Cardiac muscle cell (in vitro differentiated cells and primary cell): ENCODE data around the gene ABCC8. TPM values are rescaled to one million over a fixed set of nuclear protein-coding genes. Genes with fewer than 3 reads are reported as not detected.

Source experiments
- DNase-seq, 2 donors: peaks; one replicate each; pipeline versions ENCODE4 v3.0.0 to v3.0.0-alpha.2; 2010 to 2017; ENCODE audit warnings: low read depth in 1 of 2, low spot score in 1 of 2
- H3K27ac ChIP-seq: fragments of 200-600 bp; sonication (generic); 2 replicates; pipeline ENCODE4 v1.5.1; 2016
- H3K27me3 ChIP-seq: fragments of 200-600 bp; sonication (generic); 2 replicates; pipeline ENCODE4 v1.6.0; 2016; ENCODE audit warnings: control low read depth
- H3K36me3 ChIP-seq: fragments of 200-600 bp; sonication (generic); 2 replicates; pipeline ENCODE4 v1.5.1; 2016; ENCODE audit warnings: control low read depth
- H3K4me1 ChIP-seq: fragments of 200-600 bp; sonication (generic); 2 replicates; pipeline ENCODE4 v1.8.1; 2017; ENCODE audit warnings: low read depth, mild to moderate bottlenecking, mixed run types
- H3K4me3 ChIP-seq: fragments of 200-600 bp; sonication (generic); 2 replicates; pipeline ENCODE4 v1.5.1; 2016; ENCODE audit warnings: mild to moderate bottlenecking
- H3K9me3 ChIP-seq: fragments of 200-600 bp; sonication (generic); 2 replicates; pipeline ENCODE4 v1.5.1; 2017; ENCODE audit warnings: low read depth, mild to moderate bottlenecking, control low read depth
- CTCF ChIP-seq: IDR thresholded peaks from 2 replicates; pipeline ENCODE4 v1.5.1; 2012; ENCODE audit warnings: low read depth, mild to moderate bottlenecking, low read length
- polyA plus RNA-seq: library from polyadenylated mRNA; unstranded; fragments of >200 nt; fragmentation: Nextera tagmentation; extraction: Ambion mirVana; gene quantifications from 2 replicates; pipeline ENCODE4 v1.2.1, GENCODE V29; 2016
- total RNA-seq: library from RNA; depleted of rRNA; stranded (reverse); fragments of >200 nt; gene quantifications from 2 replicates; pipeline ENCODE4 v1.2.3, GENCODE V29; 2016

The ABCC8 gene
- total and polyA plus RNA-seq, 2 experiments from 2014 or later = 2.4 to 5.3 TPM

GRCh38 chr11:17421781-17422180, 54.9 kb downstream of the ABCC8 start:
- no peak for DNase-seq
- H3K27me3 ChIP-seq = no peaks in the 10 kb centered on the region
- peaks cover 19% of the 10 kb centered on the region for H3K4me1 ChIP-seq
- H3K36me3 ChIP-seq = no peaks in the 10 kb centered on the region
- H3K9me3 ChIP-seq = no peaks in the 10 kb centered on the region
- no peak overlapping the region for H3K27ac ChIP-seq
- H3K4me3 ChIP-seq = no peak overlapping the region
- TF ChIP-seq CTCF = no peak

- Histone ChIP-seq H3K4me3 (no peak overlapping the region), H3K4me1 (peaks cover 19% of the 10 kb centered on the region), H3K36me3 (no peaks in the 10 kb centered on the region), H3K27ac (no peak overlapping the region), H3K27me3 (no peaks in the 10 kb centered on the region), H3K9me3 (no peaks in the 10 kb centered on the region)
- peak in 1 of 2 donors; percentile 43 for DNase-seq
- TF ChIP-seq CTCF = no peak
Observed at GRCh38 chr11:17418444-17419081, 58.1 kb downstream of the ABCC8 start.

- DNase-seq = peak in 1 of 2 donors; percentile 25
- Histone ChIP-seq H3K9me3 (no peaks in the 10 kb centered on the region), H3K27ac (no peak overlapping the region), H3K4me1 (peaks cover 19% of the 10 kb centered on the region), H3K36me3 (no peaks in the 10 kb centered on the region), H3K27me3 (no peaks in the 10 kb centered on the region), H3K4me3 (no peak overlapping the region)
- TF ChIP-seq CTCF = no peak
Observed at GRCh38 chr11:17416492-17416891, 60.2 kb downstream of the ABCC8 start.

- Histone ChIP-seq H3K9me3 (no peaks in the 10 kb centered on the region), H3K36me3 (no peaks in the 10 kb centered on the region), H3K4me3 (no peak overlapping the region), H3K27me3 (no peaks in the 10 kb centered on the region), H3K27ac (no peak overlapping the region), H3K4me1 (peaks cover 16% of the 10 kb centered on the region)
- DNase-seq = no peak
- TF ChIP-seq CTCF = no peak
Observed at GRCh38 chr11:17415523-17416104, 61.0 kb downstream of the ABCC8 start.

- peaks cover 16% of the 10 kb centered on the region for H3K4me1 ChIP-seq
- no peaks in the 10 kb centered on the region for H3K9me3 ChIP-seq
- no peaks in the 10 kb centered on the region for H3K27me3 ChIP-seq
- H3K4me3 ChIP-seq = no peak overlapping the region
- DNase-seq = no peak
- no peaks in the 10 kb centered on the region for H3K36me3 ChIP-seq
- H3K27ac ChIP-seq = no peak overlapping the region
- no peak for TF ChIP-seq CTCF
Observed at GRCh38 chr11:17414992-17415391, 61.7 kb downstream of the ABCC8 start.
